GM12878 (cell line): ENCODE results near the gene AGRP. TPM values are rescaled to one million over a fixed set of nuclear protein-coding genes. Genes with fewer than 3 reads are reported as not detected.

Source experiments
- ATAC-seq: fragments of 200-7000 bp; cut with Tn5 transposase; 3 replicates; pipeline ENCODE4 v1.9.1; 2020; ENCODE audit warnings: mild to moderate bottlenecking, moderate library complexity
- BruUV-seq: library from RNA; stranded (reverse); fragments of 400-500 nt; replicated peaks from 2 replicates; lab custom pipeline; 2021; lab: Mats Ljungman, UMichigan
- CTCF ChIA-PET: fragments of 300-600 bp; sonication (Branson Sonifier 250); formaldehyde crosslinking; extraction: SDS; loops from one replicate; lab custom pipeline; 2021; ENCODE audit warnings: inconsistent platforms; lab: Yijun Ruan, JAX
- POLR2A ChIA-PET: fragments of 350-600 bp; formaldehyde crosslinking; extraction: SDS; loops from one replicate; lab custom pipeline; 2021; ENCODE audit warnings: inconsistent platforms; lab: Charles Lee
- RAD21 ChIA-PET: fragments of 300-600 bp; sonication (Branson Sonifier 250); formaldehyde crosslinking; loops from one replicate; lab custom pipeline; 2023; ENCODE audit warnings: antibody characterized with exemption; ENCODE audit not compliant: unreplicated experiment; lab: Charles Lee
- SMC1A ChIA-PET: fragments of 300-600 bp; sonication (Branson Sonifier 250); formaldehyde crosslinking; loops from one replicate; lab custom pipeline; 2023; ENCODE audit not compliant: unreplicated experiment, uncharacterized antibody; lab: Charles Lee
- DNase-seq: peaks from one replicate; pipeline ENCODE4 v3.0.0-alpha.2; 2011; ENCODE audit warnings: low read depth, low spot score
- FAIRE-seq: peaks from 3 replicates; lab custom pipeline; 2011; peaks lifted over from hg19 to GRCh38; lab: Jason Lieb, UNC
- H2AFZ ChIP-seq: 2 replicates; pipeline ENCODE4 v1.6.0; 2011; ENCODE audit warnings: low read depth, low read length, control low read depth; ENCODE audit not compliant: control insufficient read depth
- H3K27ac ChIP-seq: 2 replicates; pipeline ENCODE4 v1.5.1; 2011; ENCODE audit warnings: control low read depth; ENCODE audit not compliant: control insufficient read depth, insufficient read depth
- H3K27me3 ChIP-seq, 2 experiments: replicated peaks in 1 of 2; 2 replicates each; pipeline versions ENCODE4 v1.6.0 to v1.6.1; 2011; ENCODE audit warnings: low read length in 1 of 2; ENCODE audit not compliant: control insufficient read depth in 2 of 2, insufficient read depth in 2 of 2
- H3K36me3 ChIP-seq, 2 experiments: 2 replicates each; pipeline ENCODE4 v1.5.1; 2011; ENCODE audit warnings: low read length in 1 of 2; ENCODE audit not compliant: control insufficient read depth in 2 of 2, insufficient read depth in 2 of 2
- H3K4me1 ChIP-seq: 2 replicates; pipeline ENCODE4 v1.6.1; 2011; ENCODE audit warnings: mild to moderate bottlenecking, low read length, moderate library complexity, mixed read lengths; ENCODE audit not compliant: control insufficient read depth, insufficient read depth
- H3K4me2 ChIP-seq: 2 replicates; pipeline ENCODE4 v1.6.0; 2011; ENCODE audit warnings: control low read depth; ENCODE audit not compliant: control insufficient read depth, insufficient read depth
- H3K4me3 ChIP-seq: fragments of 200-600 bp; sonication (generic); 2 replicates; pipeline ENCODE4 v1.5.1; 2016
- H3K79me2 ChIP-seq: 2 replicates; pipeline ENCODE4 v1.6.0; 2011; ENCODE audit warnings: low read length; ENCODE audit not compliant: control insufficient read depth, insufficient read depth
- H3K9ac ChIP-seq: 2 replicates; pipeline ENCODE4 v1.8.0; 2011; ENCODE audit warnings: low read length, control low read depth, mixed read lengths; ENCODE audit not compliant: control insufficient read depth, insufficient read depth
- H3K9me3 ChIP-seq: replicated peaks from 3 replicates; pipeline ENCODE4 v1.5.1; 2011; ENCODE audit warnings: mild to moderate bottlenecking, low read length; ENCODE audit not compliant: control insufficient read depth, insufficient read depth
- H4K20me1 ChIP-seq: 2 replicates; pipeline ENCODE4 v1.6.0; 2011; ENCODE audit not compliant: control insufficient read depth, insufficient read depth
- BACH1 ChIP-seq: fragments of 450-650 bp; IDR thresholded peaks from 2 replicates; pipeline ENCODE4 v1.6.1; 2017; ENCODE audit warnings: mild to moderate bottlenecking, borderline replicate concordance
- CBX3 ChIP-seq: fragments of 200-600 bp; sonication (generic); IDR thresholded peaks from 2 replicates; pipeline ENCODE4 v1.6.1; 2016; ENCODE audit warnings: low read depth, borderline replicate concordance
- CEBPB ChIP-seq, 2 experiments: fragments of 150-350 bp in 1 of 2; IDR thresholded peaks; 2 replicates each; pipeline ENCODE4 v1.6.1; 2012 to 2014; ENCODE audit warnings: low read depth in 2 of 2, low read length in 2 of 2, borderline replicate concordance in 1 of 2, inconsistent platforms in 1 of 2
- HCFC1 ChIP-seq: fragments of 150-350 bp; IDR thresholded peaks from 2 replicates; pipeline ENCODE4 v1.6.1; 2014; ENCODE audit warnings: low read length
- HDAC6 ChIP-seq: fragments of 200-600 bp; sonication (generic); IDR thresholded peaks from one replicate; pipeline ENCODE4 v1.8.0; 2017; ENCODE audit warnings: antibody characterized with exemption; ENCODE audit not compliant: unreplicated experiment
- HDGF ChIP-seq: fragments of 450-650 bp; IDR thresholded peaks from 2 replicates; pipeline ENCODE4 v1.6.1; 2016; ENCODE audit warnings: antibody characterized with exemption
- MEF2A ChIP-seq: IDR thresholded peaks from 2 replicates; pipeline ENCODE4 v1.6.1; 2011; ENCODE audit warnings: low read depth, mild to moderate bottlenecking, low read length, moderate library complexity; ENCODE audit not compliant: insufficient read depth
- MTA3 ChIP-seq: IDR thresholded peaks from 2 replicates; pipeline ENCODE4 v1.6.1; 2012; ENCODE audit warnings: low read length, inconsistent platforms, borderline replicate concordance
- NFYA ChIP-seq: IDR thresholded peaks from 2 replicates; pipeline ENCODE4 v1.6.1; 2011; ENCODE audit warnings: low read depth, mild to moderate bottlenecking, low read length, improper control_type of control experiment, borderline replicate concordance
- NR2F1 ChIP-seq: fragments of 450-650 bp; conservative IDR thresholded peaks from 2 replicates; pipeline ENCODE4 v1.6.1; 2017; ENCODE audit warnings: mild to moderate bottlenecking
- POU2F2 ChIP-seq: IDR thresholded peaks from 3 replicates; pipeline ENCODE4 v1.6.1; 2011; ENCODE audit warnings: low read depth, mild to moderate bottlenecking, low read length, borderline replicate concordance
- SIX5 ChIP-seq: IDR thresholded peaks from 2 replicates; pipeline ENCODE4 v1.6.1; 2011; ENCODE audit warnings: mild to moderate bottlenecking, low read depth, low read length, moderate library complexity; ENCODE audit not compliant: severe bottlenecking
- TCF7 ChIP-seq: IDR thresholded peaks from 2 replicates; pipeline ENCODE4 v1.6.1; 2014; ENCODE audit warnings: antibody characterized with exemption, borderline replicate concordance
- ZNF384 ChIP-seq: IDR thresholded peaks from 2 replicates; pipeline ENCODE4 v1.6.1; 2012; ENCODE audit warnings: low read depth, mild to moderate bottlenecking, low read length, improper control_type of control experiment, borderline replicate concordance
- ZNF622 ChIP-seq: fragments of 450-650 bp; IDR thresholded peaks from 2 replicates; pipeline ENCODE4 v1.6.1; 2017; ENCODE audit warnings: mild to moderate bottlenecking, inconsistent platforms
- ZSCAN29 ChIP-seq: fragments of 450-650 bp; IDR thresholded peaks from 2 replicates; pipeline ENCODE4 v1.6.1; 2017; ENCODE audit warnings: mild to moderate bottlenecking, moderate library complexity
- WGBS: methylation state at CpG from one replicate; pipeline ENCODE4 v1.1.6; 2016; ENCODE audit warnings: low lambda C conversion rate; ENCODE audit not compliant: insufficient replicate concordance, insufficient coverage; ENCODE audit errors: missing lambda C conversion rate; 5-methylcytosine and 5-hydroxymethylcytosine counted together
- in situ Hi-C: fragments of 300-500 bp; cut with MboI; formaldehyde crosslinking; loops from 9 replicates; pipeline ENCODE4 v1.14.3; 2018; ENCODE audit warnings: mixed read lengths
- intact Hi-C: fragments of 100-400 bp; cut with micrococcal nuclease; formaldehyde crosslinking; loops from one replicate; pipeline ENCODE4 v1.14.2; 2022; ENCODE audit not compliant: unreplicated experiment
- polyA plus RNA-seq, 11 experiments: library from polyadenylated mRNA; depleted of rRNA in 4 of 11; unstranded in 6 of 11; stranded (reverse) in 5 of 11; fragments of >200 nt; fragmentation: Nextera tagmentation in 4 of 11; fragmentation: Illumina TruSeq in 1 of 11; extraction: Ambion mirVana in 4 of 11; extraction: Trizol in 1 of 11; gene quantifications; 1 replicate in 1 of 11; 2 replicates in 10 of 11; pipeline versions ENCODE4 v1.2.1 to v1.2.3, GENCODE V29; 2011 to 2016; ENCODE audit warnings: inconsistent platforms in 2 of 11, missing spikeins in 2 of 11, low read depth in 1 of 11
- total RNA-seq, 4 experiments: library from RNA; depleted of rRNA in 3 of 4; stranded (reverse); fragments of >200 nt in 3 of 4; fragmentation: Illumina TruSeq in 1 of 4; extraction: Trizol in 1 of 4; gene quantifications; 2 replicates each; pipeline versions ENCODE4 v1.2.1 to v1.2.3, GENCODE V29; 2013 to 2021
- TF ChIP-seq, protein P1 (sequence below): fragments of 450-650 bp; IDR thresholded peaks from 2 replicates; pipeline ENCODE4 v1.6.1; 2016; ENCODE audit warnings: mild to moderate bottlenecking, moderate library complexity, borderline replicate concordance

Gene AGRP
- total and polyA plus RNA-seq, 10 of the 15 experiments (the other 5 are each of a cell fraction or from before 2014, with no cell fraction given) = 0.16 to 0.75 (median 0.53) TPM; not detected in 6

DNA sequence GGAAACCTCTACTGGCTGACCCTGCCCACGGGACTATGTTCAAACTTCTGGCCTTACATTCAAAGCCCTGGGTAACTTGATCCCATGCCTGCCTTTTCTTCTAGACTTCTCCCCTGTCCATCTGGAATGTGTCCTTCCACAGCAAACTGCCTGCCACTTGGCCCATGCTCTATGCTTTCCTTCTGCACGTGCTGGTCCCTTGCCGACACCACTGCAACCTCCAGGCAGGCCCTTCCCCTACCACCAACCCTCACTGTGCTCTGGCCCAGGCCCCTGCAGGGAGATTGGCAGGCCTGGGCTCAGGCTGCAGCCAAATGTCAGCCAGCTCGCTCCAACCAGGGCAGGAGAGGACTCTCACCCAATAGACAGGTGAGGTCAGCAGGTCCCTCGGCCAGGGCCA, 41.4 kb downstream of the AGRP start:
- peaks cover 10% of the 10 kb centered on the region for H3K4me1 ChIP-seq
- ATAC-seq = no peak
- DNase-seq = no peak
- no peak overlapping the region for H3K4me2 ChIP-seq
- H4K20me1 ChIP-seq = 0 out of 2 replicates have a peak, but pooled peaks cover 4% of the 10 kb centered on the region
- 97% methylated on average over 5 of the region's 5 CpGs for WGBS
- H3K27me3 ChIP-seq = no peaks in the 10 kb centered on the region
- no peak overlapping the region for H3K27ac ChIP-seq
- no peak for FAIRE-seq
- SMC1A ChIA-PET = no interaction called here
- H3K9me3 ChIP-seq = no peaks in the 10 kb centered on the region
- POLR2A ChIA-PET = no interaction called here
- in situ Hi-C loops = no loop called here
- intact Hi-C loops = no loop called here
- H2AFZ ChIP-seq = no peak overlapping the region
- H3K4me3 ChIP-seq = no peak overlapping the region
- peaks cover 4 to 21% of the 10 kb centered on the region in 2 experiments for H3K36me3 ChIP-seq
- CTCF ChIA-PET = interaction anchor here (1.0 to 7.7 kb wide), 2 partner anchors 15 to 25 kb away, joined by 3 to 84 read pairs; partner anchors contain the start of gene ZDHHC1
- H3K9ac ChIP-seq = no peak overlapping the region
- no peaks in the 10 kb centered on the region for H3K79me2 ChIP-seq
- no peak for TF ChIP-seq ZNF384
- TF ChIP-seq HCFC1 = no peak
- no peak for TF ChIP-seq MEF2A
- no peak for TF ChIP-seq BACH1
- no peak for TF ChIP-seq TCF7
- no peak for TF ChIP-seq NFYA
- no peak for TF ChIP-seq MTA3
- TF ChIP-seq CBX3 = no peak
- no peak for TF ChIP-seq ZNF622
- TF ChIP-seq NR2F1 = no peak
- TF ChIP-seq HDAC6 = no peak
- no peak for TF ChIP-seq ZSCAN29
- no peak for TF ChIP-seq POU2F2
- no peak for TF ChIP-seq SIX5
- TF ChIP-seq, protein P1, sequence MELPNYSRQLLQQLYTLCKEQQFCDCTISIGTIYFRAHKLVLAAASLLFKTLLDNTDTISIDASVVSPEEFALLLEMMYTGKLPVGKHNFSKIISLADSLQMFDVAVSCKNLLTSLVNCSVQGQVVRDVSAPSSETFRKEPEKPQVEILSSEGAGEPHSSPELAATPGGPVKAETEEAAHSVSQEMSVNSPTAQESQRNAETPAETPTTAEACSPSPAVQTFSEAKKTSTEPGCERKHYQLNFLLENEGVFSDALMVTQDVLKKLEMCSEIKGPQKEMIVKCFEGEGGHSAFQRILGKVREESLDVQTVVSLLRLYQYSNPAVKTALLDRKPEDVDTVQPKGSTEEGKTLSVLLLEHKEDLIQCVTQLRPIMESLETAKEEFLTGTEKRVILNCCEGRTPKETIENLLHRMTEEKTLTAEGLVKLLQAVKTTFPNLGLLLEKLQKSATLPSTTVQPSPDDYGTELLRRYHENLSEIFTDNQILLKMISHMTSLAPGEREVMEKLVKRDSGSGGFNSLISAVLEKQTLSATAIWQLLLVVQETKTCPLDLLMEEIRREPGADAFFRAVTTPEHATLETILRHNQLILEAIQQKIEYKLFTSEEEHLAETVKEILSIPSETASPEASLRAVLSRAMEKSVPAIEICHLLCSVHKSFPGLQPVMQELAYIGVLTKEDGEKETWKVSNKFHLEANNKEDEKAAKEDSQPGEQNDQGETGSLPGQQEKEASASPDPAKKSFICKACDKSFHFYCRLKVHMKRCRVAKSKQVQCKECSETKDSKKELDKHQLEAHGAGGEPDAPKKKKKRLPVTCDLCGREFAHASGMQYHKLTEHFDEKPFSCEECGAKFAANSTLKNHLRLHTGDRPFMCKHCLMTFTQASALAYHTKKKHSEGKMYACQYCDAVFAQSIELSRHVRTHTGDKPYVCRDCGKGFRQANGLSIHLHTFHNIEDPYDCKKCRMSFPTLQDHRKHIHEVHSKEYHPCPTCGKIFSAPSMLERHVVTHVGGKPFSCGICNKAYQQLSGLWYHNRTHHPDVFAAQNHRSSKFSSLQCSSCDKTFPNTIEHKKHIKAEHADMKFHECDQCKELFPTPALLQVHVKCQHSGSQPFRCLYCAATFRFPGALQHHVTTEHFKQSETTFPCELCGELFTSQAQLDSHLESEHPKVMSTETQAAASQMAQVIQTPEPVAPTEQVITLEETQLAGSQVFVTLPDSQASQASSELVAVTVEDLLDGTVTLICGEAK = no peak
- no peak for TF ChIP-seq HDGF
- no peak for TF ChIP-seq CEBPB (IDR thresholded peaks at IDR 0.05; ENCODE audit: borderline replicate concordance in 1 of 2, low read depth in 2 of 2, low read length in 2 of 2)
- BruUV-seq = no TSS peak
- RAD21 ChIA-PET = no interaction called here
